ENCODE measurements around the gene TSPYL1. TPM values are rescaled to one million over a fixed set of nuclear protein-coding genes. Genes with fewer than 3 reads are reported as not detected.

The TSPYL1 gene
- 55.0 and 57.3 TPM in 2 replicates for total RNA-seq (2022)
- Bru-seq, nascent RNA, result percentile 93 among the genes with signal in this experiment
- BruChase-seq, experiment 1, labeled RNA remaining after a 2-hour chase, result percentile 99 among the genes with signal in this experiment
- BruChase-seq, experiment 2, labeled RNA remaining after a 6-hour chase, result percentile 99 among the genes with signal in this experiment
- long read RNA-seq, transcript TSPYL1-201 (1 exons, 3,326 nt), result major isoform, 25 of 25 reads
- long read RNA-seq, partial matches to known transcripts, result 0 of 25 reads
- long read RNA-seq, other reads (novel, unspliced or antisense), result 0 of 25 reads

DNA sequence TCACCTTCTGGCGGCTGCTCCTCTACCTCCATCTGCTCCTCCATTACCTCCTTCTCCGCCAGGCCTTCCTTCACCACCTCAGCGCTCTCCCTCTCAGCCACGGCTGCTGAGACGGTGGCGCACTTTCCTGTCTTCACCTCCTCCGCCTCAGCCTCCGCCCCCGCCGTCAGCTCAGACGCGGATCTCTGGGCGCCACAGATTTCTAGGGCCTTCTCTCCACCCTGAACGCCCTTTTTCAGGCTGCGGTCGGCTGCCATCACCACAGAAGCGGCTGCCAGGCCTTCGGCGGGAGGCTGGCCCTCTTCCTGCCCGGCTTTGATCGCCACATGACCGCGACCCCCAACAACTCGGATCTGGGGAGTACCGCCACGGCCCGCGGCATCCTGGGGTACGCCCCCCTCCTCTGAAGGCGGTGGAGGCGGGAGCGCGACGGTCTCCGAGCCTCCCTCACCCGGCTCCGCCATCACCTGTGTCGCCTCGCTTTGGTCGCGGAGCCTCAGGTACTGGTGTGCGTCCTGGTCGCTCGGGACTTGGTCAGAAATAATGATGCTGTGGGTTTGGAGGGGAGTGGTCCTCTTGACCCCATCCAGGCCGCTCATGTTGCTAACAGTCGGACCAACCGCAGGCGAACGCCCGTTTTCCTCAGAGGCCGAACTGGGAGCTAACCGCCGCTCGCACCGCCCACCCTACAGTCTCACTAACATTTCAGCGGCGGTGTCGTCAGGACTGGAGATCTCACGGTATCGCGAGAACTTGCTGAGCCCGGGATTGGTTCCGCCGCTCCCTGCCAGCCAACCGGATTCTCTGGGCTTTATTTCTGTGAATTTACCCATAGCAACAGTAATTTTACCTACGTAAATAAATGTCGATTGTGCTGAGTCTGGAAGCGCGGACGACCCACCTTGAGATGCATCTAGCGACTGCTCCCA, at the start of gene TSPYL1:
Gene TSPYL1, minus strand, starts transcription at position 699 of the 929 bp plus-strand sequence. Its CDS starts 100 bp downstream, at position 599.
- intact Hi-C loops (cut with micrococcal nuclease; ENCODE audit: unreplicated experiment), result loop anchor here (2.0 kb wide), 2 partner anchors 25 to 291 kb away; partner anchors contain the start of genes RWDD1 and TSPYL4
- H3K27me3 Mint-ChIP-seq (ENCODE audit: insufficient read depth, unreplicated experiment), result no peaks in the 10 kb centered on the region
- H3K9me3 Mint-ChIP-seq (ENCODE audit: unreplicated experiment), result no peaks in the 10 kb centered on the region
- peaks cover 24% of the 10 kb centered on the region for H3K4me1 Mint-ChIP-seq (ENCODE audit: low read depth, unreplicated experiment)
- TF ChIP-seq, protein P1, sequence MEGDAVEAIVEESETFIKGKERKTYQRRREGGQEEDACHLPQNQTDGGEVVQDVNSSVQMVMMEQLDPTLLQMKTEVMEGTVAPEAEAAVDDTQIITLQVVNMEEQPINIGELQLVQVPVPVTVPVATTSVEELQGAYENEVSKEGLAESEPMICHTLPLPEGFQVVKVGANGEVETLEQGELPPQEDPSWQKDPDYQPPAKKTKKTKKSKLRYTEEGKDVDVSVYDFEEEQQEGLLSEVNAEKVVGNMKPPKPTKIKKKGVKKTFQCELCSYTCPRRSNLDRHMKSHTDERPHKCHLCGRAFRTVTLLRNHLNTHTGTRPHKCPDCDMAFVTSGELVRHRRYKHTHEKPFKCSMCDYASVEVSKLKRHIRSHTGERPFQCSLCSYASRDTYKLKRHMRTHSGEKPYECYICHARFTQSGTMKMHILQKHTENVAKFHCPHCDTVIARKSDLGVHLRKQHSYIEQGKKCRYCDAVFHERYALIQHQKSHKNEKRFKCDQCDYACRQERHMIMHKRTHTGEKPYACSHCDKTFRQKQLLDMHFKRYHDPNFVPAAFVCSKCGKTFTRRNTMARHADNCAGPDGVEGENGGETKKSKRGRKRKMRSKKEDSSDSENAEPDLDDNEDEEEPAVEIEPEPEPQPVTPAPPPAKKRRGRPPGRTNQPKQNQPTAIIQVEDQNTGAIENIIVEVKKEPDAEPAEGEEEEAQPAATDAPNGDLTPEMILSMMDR (IDR thresholded peaks at IDR 0.05; ENCODE audit: insufficient read depth in 1 of 2, low read depth in 1 of 2, low read length in 1 of 2, severe bottlenecking in 1 of 2, unreplicated experiment in 1 of 2), result no peak
- DNase-seq, result peak; percentile 94
- H3K4me1 ChIP-seq, result peaks cover 18% of the 10 kb centered on the region
- no peaks in the 10 kb centered on the region for H3K9me3 ChIP-seq
- H3K27me3 ChIP-seq (replicated peaks; ENCODE audit: control insufficient read depth, insufficient read depth, low read length), result no peaks in the 10 kb centered on the region
- peak within 1 kb of the TSS; percentile 90 for H3K4me3 Mint-ChIP-seq (ENCODE audit: unreplicated experiment)
- BruUV-seq (replicated peaks), result no TSS peak
- peak within 1 kb of the TSS; percentile 58 for H3K4me3 ChIP-seq (ENCODE audit: low read depth, low read length)
- peaks cover 44% of the 10 kb centered on the region for H3K36me3 Mint-ChIP-seq (ENCODE audit: insufficient read depth, unreplicated experiment)
- H3K27ac Mint-ChIP-seq (ENCODE audit: unreplicated experiment), result peak within 1 kb of the TSS; percentile 87
- CTCF ChIA-PET, result interaction anchor here (1.0 to 1.2 kb wide), 2 partner anchors 11 kb away, joined by 3 to 10 read pairs; no protein-coding TSS in a partner anchor
- POLR2A ChIA-PET, result interaction anchor here (0.6 to 1.3 kb wide), 4 partner anchors 11 to 291 kb away, joined by 3 to 6 read pairs (median 4); partner anchors contain the start of gene TSPYL4
- no peaks in the 10 kb centered on the region; the same call in 1 of the 2 replicates for H3K36me3 ChIP-seq (ENCODE audit: control insufficient read depth, insufficient read depth, low read length)

DNA sequence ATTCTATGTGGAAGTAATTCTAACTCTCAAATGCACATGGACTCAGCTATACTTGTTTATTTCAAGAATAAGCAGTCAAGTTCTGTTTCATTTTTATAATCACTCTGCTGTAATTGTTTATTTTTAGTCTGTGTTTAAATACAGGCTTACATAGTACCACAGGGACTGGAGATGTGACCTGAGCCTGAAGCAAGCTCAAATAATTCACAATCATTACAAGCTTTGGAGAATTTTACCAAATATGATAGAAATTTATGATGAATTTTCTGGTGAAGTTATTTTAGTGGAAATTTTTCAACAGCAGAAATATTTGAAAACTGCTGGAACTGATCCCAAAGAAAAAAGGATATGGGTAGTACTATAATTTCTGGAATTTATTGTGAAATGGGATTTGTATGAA, 49.4 kb upstream of the TSPYL1 start:
- DNase-seq, result no peak
- intact Hi-C loops (cut with micrococcal nuclease; ENCODE audit: unreplicated experiment), result no loop called here
- Mint-ChIP-seq H3K9me3 (ENCODE audit: unreplicated experiment) (no peaks in the 10 kb centered on the region), H3K36me3 (ENCODE audit: insufficient read depth, unreplicated experiment) (no peaks in the 10 kb centered on the region), H3K27me3 (ENCODE audit: insufficient read depth, unreplicated experiment) (peaks cover 5% of the 10 kb centered on the region), H3K4me1 (ENCODE audit: low read depth, unreplicated experiment) (no peaks in the 10 kb centered on the region), H3K27ac (ENCODE audit: unreplicated experiment) (no peak overlapping the region), H3K4me3 (ENCODE audit: unreplicated experiment) (no peak overlapping the region)
- Histone ChIP-seq H3K27me3 (replicated peaks; ENCODE audit: control insufficient read depth, insufficient read depth, low read length) (no peaks in the 10 kb centered on the region), H3K4me3 (ENCODE audit: low read depth, low read length) (no peak overlapping the region), H3K9me3 (no peaks in the 10 kb centered on the region), H3K4me1 (no peaks in the 10 kb centered on the region), H3K36me3 (ENCODE audit: control insufficient read depth, insufficient read depth, low read length) (no peaks in the 10 kb centered on the region)
- TF ChIP-seq, protein P1 (IDR thresholded peaks at IDR 0.05; ENCODE audit: insufficient read depth in 1 of 2, low read depth in 1 of 2, low read length in 1 of 2, severe bottlenecking in 1 of 2, unreplicated experiment in 1 of 2), result no peak
- ChIA-PET CTCF (no interaction called here), POLR2A (no interaction called here)
- BruUV-seq (replicated peaks), result no TSS peak

DNA sequence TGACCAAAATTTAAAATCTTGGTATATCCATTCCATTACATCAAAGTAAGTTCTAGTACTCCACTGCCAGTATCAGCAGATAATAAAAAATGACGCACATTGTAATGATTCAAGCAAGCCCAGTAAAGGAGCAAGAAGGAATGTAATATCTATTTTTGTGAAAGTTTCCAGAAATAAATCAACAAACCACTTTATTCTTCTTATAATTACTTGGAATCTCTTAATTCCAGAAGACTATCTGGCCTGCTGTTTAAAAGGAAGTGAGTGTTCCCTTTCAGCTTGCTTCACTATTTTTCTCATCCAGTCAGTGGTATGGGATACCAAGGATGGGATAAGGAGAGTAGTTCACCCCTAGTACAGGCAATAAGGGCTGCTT, 48.8 kb upstream of the TSPYL1 start:
- ChIA-PET CTCF (no interaction called here), POLR2A (no interaction called here)
- no peaks in the 10 kb centered on the region for H3K27me3 ChIP-seq (replicated peaks; ENCODE audit: control insufficient read depth, insufficient read depth, low read length)
- H3K27me3 Mint-ChIP-seq (ENCODE audit: insufficient read depth, unreplicated experiment), result peaks cover 5% of the 10 kb centered on the region
- no peak for DNase-seq
- H3K9me3 ChIP-seq, result no peaks in the 10 kb centered on the region
- no peak overlapping the region for H3K4me3 Mint-ChIP-seq (ENCODE audit: unreplicated experiment)
- no TSS peak for BruUV-seq (replicated peaks)
- H3K36me3 ChIP-seq (ENCODE audit: control insufficient read depth, insufficient read depth, low read length), result no peaks in the 10 kb centered on the region
- intact Hi-C loops (cut with micrococcal nuclease; ENCODE audit: unreplicated experiment), result no loop called here
- no peaks in the 10 kb centered on the region for H3K4me1 Mint-ChIP-seq (ENCODE audit: low read depth, unreplicated experiment)
- no peaks in the 10 kb centered on the region for H3K9me3 Mint-ChIP-seq (ENCODE audit: unreplicated experiment)
- H3K27ac Mint-ChIP-seq (ENCODE audit: unreplicated experiment), result no peak overlapping the region
- no peaks in the 10 kb centered on the region for H3K4me1 ChIP-seq
- no peak overlapping the region for H3K4me3 ChIP-seq (ENCODE audit: low read depth, low read length)
- H3K36me3 Mint-ChIP-seq (ENCODE audit: insufficient read depth, unreplicated experiment), result no peaks in the 10 kb centered on the region
- TF ChIP-seq, protein P1 (IDR thresholded peaks at IDR 0.05; ENCODE audit: insufficient read depth in 1 of 2, low read depth in 1 of 2, low read length in 1 of 2, severe bottlenecking in 1 of 2, unreplicated experiment in 1 of 2), result no peak

Data from Caco-2 (cell line).